ENCODE results near the gene ABCA10. TPM values are rescaled to one million over a fixed set of nuclear protein-coding genes. Genes with fewer than 3 reads are reported as not detected.

Gene ABCA10
- total and polyA plus RNA-seq, 2 donors (not counting 1 experiment from before 2014, with no cell fraction given) = 0.55 to 1.9 TPM

- H3K4me3 ChIP-seq (ENCODE audit: control extremely low read depth in 1 of 5, extremely low read depth in 1 of 5, insufficient read depth in 1 of 5, low read depth in 2 of 5, low read length in 4 of 5) = no peak overlapping the region
- no peak overlapping the region for H3K27ac ChIP-seq (ENCODE audit: low read length in 2 of 2)
- intact Hi-C loops (cut with micrococcal nuclease) = no loop called here
- H3K27me3 Mint-ChIP-seq = no peaks in the 10 kb centered on the region
- ChIA-PET POLR2A (no interaction called here), CTCF (no interaction called here)
- H3K9me3 ChIP-seq (ENCODE audit: control extremely low read depth in 1 of 3, control insufficient read depth in 2 of 3, insufficient read depth in 1 of 3, low read length in 2 of 3) = no peaks in the 10 kb centered on the region
- DNase-seq = no peak
- no peaks in the 10 kb centered on the region for H3K4me1 ChIP-seq (ENCODE audit: control insufficient read depth in 2 of 2, insufficient read depth in 2 of 2, low read length in 2 of 2)
- no peaks in the 10 kb centered on the region for H3K27me3 ChIP-seq (replicated peaks in 1 of 4; ENCODE audit: control extremely low read depth in 1 of 4, control insufficient read depth in 3 of 4, insufficient read depth in 4 of 4, low read length in 3 of 4)
- no peak for ATAC-seq (ENCODE audit: low read depth)
- no peaks in the 10 kb centered on the region for H3K79me2 ChIP-seq (ENCODE audit: control insufficient read depth, insufficient read depth, low read length)
- H3K27ac Mint-ChIP-seq = no peak overlapping the region
- H3K9me3 Mint-ChIP-seq (ENCODE audit: insufficient read depth) = no peaks in the 10 kb centered on the region
- H3K36me3 ChIP-seq (replicated peaks in 1 of 2; ENCODE audit: control extremely low read depth in 1 of 2, control insufficient read depth in 1 of 2, extremely low read depth in 1 of 2, insufficient read depth in 2 of 2, low read length in 1 of 2) = no peaks in the 10 kb centered on the region
- no peak overlapping the region for H3K9ac ChIP-seq (ENCODE audit: low read length)
- no peak overlapping the region for H2AFZ ChIP-seq (ENCODE audit: insufficient read depth, low read depth, low read length, poor library complexity, severe bottlenecking)
- no peak overlapping the region for H3K4me2 ChIP-seq (replicated peaks; ENCODE audit: low read depth, low read length, poor library complexity, severe bottlenecking)
- TF ChIP-seq EZH2 (IDR thresholded peaks at IDR 0.05; ENCODE audit: borderline replicate concordance, insufficient read depth, low read depth, low read length, poor library complexity, severe bottlenecking) = no peak
- TF ChIP-seq, protein P1, sequence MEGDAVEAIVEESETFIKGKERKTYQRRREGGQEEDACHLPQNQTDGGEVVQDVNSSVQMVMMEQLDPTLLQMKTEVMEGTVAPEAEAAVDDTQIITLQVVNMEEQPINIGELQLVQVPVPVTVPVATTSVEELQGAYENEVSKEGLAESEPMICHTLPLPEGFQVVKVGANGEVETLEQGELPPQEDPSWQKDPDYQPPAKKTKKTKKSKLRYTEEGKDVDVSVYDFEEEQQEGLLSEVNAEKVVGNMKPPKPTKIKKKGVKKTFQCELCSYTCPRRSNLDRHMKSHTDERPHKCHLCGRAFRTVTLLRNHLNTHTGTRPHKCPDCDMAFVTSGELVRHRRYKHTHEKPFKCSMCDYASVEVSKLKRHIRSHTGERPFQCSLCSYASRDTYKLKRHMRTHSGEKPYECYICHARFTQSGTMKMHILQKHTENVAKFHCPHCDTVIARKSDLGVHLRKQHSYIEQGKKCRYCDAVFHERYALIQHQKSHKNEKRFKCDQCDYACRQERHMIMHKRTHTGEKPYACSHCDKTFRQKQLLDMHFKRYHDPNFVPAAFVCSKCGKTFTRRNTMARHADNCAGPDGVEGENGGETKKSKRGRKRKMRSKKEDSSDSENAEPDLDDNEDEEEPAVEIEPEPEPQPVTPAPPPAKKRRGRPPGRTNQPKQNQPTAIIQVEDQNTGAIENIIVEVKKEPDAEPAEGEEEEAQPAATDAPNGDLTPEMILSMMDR (IDR thresholded peaks at IDR 0.05) = no peak
- H4K20me1 ChIP-seq (ENCODE audit: control insufficient read depth, insufficient read depth, low read length, poor library complexity, severe bottlenecking) = no peaks in the 10 kb centered on the region
- H3K4me3 Mint-ChIP-seq = no peak overlapping the region
- WGBS (ENCODE audit: insufficient coverage) = 98% methylated on average over 5 of the region's 10 CpGs
- H3K4me1 Mint-ChIP-seq = peaks cover 2% of the 10 kb centered on the region
Observed at GRCh38 chr17:69105907-69106730, 122.5 kb downstream of the ABCA10 start.

DNA sequence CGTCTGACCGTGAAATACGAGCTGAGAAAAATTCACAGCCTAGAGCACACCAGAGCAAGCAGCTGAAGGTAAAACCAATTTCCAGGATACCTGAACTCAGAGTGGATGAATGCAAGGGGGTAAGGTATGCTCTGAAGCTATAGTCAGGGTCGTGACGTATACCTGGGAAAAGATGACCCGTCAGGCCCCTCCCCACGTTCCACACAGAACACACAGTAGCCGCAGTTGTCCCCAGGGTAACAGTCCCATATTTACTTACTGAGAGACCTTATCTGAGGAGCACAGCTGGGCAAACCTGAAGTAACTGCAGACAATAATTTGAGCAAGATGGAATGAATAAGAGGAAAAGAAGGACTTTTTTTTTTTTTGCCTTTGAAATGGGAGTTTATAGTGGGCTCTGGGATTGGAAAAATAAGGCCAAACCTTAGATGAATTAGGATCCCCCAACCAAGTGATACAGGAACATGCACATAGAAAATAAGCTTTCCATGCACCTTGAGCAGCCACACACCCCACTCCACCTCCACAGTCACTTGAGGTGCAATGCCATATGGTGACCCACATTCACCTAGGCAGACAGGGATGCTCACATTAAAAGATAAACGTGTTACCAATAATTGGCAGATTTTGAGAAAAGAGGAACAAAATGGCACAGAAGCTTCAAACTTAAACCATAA, 124.9 kb downstream of the ABCA10 start:
- no peaks in the 10 kb centered on the region for H3K9me3 Mint-ChIP-seq (ENCODE audit: insufficient read depth)
- TF ChIP-seq, protein P1 (IDR thresholded peaks at IDR 0.05) = no peak
- no peak for TF ChIP-seq EZH2 (IDR thresholded peaks at IDR 0.05; ENCODE audit: borderline replicate concordance, insufficient read depth, low read depth, low read length, poor library complexity, severe bottlenecking)
- CTCF ChIA-PET = interaction anchor here (0.7 kb wide), 2 partner anchors 12 to 128 kb away, joined by 3 read pairs; no protein-coding TSS in a partner anchor
- no peak overlapping the region for H3K9ac ChIP-seq (ENCODE audit: low read length)
- POLR2A ChIA-PET = no interaction called here
- no peaks in the 10 kb centered on the region for H4K20me1 ChIP-seq (ENCODE audit: control insufficient read depth, insufficient read depth, low read length, poor library complexity, severe bottlenecking)
- intact Hi-C loops (cut with micrococcal nuclease) = no loop called here
- no peaks in the 10 kb centered on the region for H3K27me3 ChIP-seq (replicated peaks in 1 of 4; ENCODE audit: control extremely low read depth in 1 of 4, control insufficient read depth in 3 of 4, insufficient read depth in 4 of 4, low read length in 3 of 4)
- H3K9me3 ChIP-seq (ENCODE audit: control extremely low read depth in 1 of 3, control insufficient read depth in 2 of 3, insufficient read depth in 1 of 3, low read length in 2 of 3) = no peaks in the 10 kb centered on the region
- no peaks in the 10 kb centered on the region for H3K79me2 ChIP-seq (ENCODE audit: control insufficient read depth, insufficient read depth, low read length)
- H3K27ac ChIP-seq (ENCODE audit: low read length in 2 of 2) = no peak overlapping the region
- H2AFZ ChIP-seq (ENCODE audit: insufficient read depth, low read depth, low read length, poor library complexity, severe bottlenecking) = no peak overlapping the region
- no peaks in the 10 kb centered on the region for H3K36me3 ChIP-seq (replicated peaks in 1 of 2; ENCODE audit: control extremely low read depth in 1 of 2, control insufficient read depth in 1 of 2, extremely low read depth in 1 of 2, insufficient read depth in 2 of 2, low read length in 1 of 2)
- H3K4me1 Mint-ChIP-seq = no peaks in the 10 kb centered on the region
- H3K4me2 ChIP-seq (replicated peaks; ENCODE audit: low read depth, low read length, poor library complexity, severe bottlenecking) = no peak overlapping the region
- no peak for ATAC-seq (ENCODE audit: low read depth)
- WGBS (ENCODE audit: insufficient coverage) = no CpG with 5 or more reads among the region's 9 CpGs
- no peak overlapping the region for H3K4me3 ChIP-seq (ENCODE audit: control extremely low read depth in 1 of 5, extremely low read depth in 1 of 5, insufficient read depth in 1 of 5, low read depth in 2 of 5, low read length in 4 of 5)
- DNase-seq = no peak
- H3K27ac Mint-ChIP-seq = no peak overlapping the region
- no peaks in the 10 kb centered on the region for H3K4me1 ChIP-seq (ENCODE audit: control insufficient read depth in 2 of 2, insufficient read depth in 2 of 2, low read length in 2 of 2)
- no peaks in the 10 kb centered on the region for H3K27me3 Mint-ChIP-seq
- no peak overlapping the region for H3K4me3 Mint-ChIP-seq
